Measurements from ENCODE around the gene DENND1C. TPM values are rescaled to one million over a fixed set of nuclear protein-coding genes. Genes with fewer than 3 reads are reported as not detected.

DENND1C gene
- polyA plus RNA-seq, 3 donors, result 11.2 to 60.2 (median 20.5) TPM

GRCh38 chr19:6483235-6483634 is 1.6 kb upstream of the DENND1C start:
- no peak overlapping the region for H2AFZ ChIP-seq (ENCODE audit: insufficient read depth, low read depth, low read length, poor library complexity, severe bottlenecking)

GRCh38 chr19:6482343-6482686 is 728 bp upstream of the DENND1C start:
- Mint-ChIP-seq H3K27me3 (ENCODE audit: low read depth in 3 of 3) (peaks cover 0 to 7% (median 3%) of the 10 kb centered on the region in 3 donors), H3K36me3 (peaks cover 7 to 17% of the 10 kb centered on the region in 2 donors), H3K27ac (peak overlapping the region in 5 of 7 donors; percentile 83 to 99 (median 96)), H3K9me3 (peaks cover 0 to 2% (median 0%) of the 10 kb centered on the region in 7 donors), H3K4me3 (peak overlapping the region; percentile 96 to 99), H3K4me1 (peaks cover 27% of the 10 kb centered on the region)
- Histone ChIP-seq H3K36me3 (replicated peaks in 1 of 2; ENCODE audit: control insufficient read depth in 1 of 2, insufficient read depth in 2 of 2, low read length in 2 of 2) (peaks cover 6 to 15% of the 10 kb centered on the region in 2 donors), H3K4me2 (replicated peaks; ENCODE audit: extremely low read depth, low read length, poor library complexity, severe bottlenecking) (peak overlapping the region; percentile 90), H3K4me3 (replicated peaks in 1 of 3; ENCODE audit: low read depth in 2 of 3, low read length in 3 of 3) (peak overlapping the region in 2 of 3 experiments; percentile 89 to 95), H3K79me2 (ENCODE audit: insufficient read depth, low read length) (peaks cover 13% of the 10 kb centered on the region), H3K27me3 (ENCODE audit: control insufficient read depth in 2 of 2, insufficient read depth in 2 of 2, low read length in 2 of 2) (no peaks in the 10 kb centered on the region), H2AFZ (ENCODE audit: insufficient read depth, low read depth, low read length, poor library complexity, severe bottlenecking) (peak overlapping the region; percentile 95), H3K27ac (ENCODE audit: low read depth in 1 of 2, low read length in 2 of 2) (peak overlapping the region; percentile 82 to 98), H4K20me1 (ENCODE audit: insufficient read depth, low read length) (no peaks in the 10 kb centered on the region), H3K9ac (ENCODE audit: insufficient read depth, low read length, poor library complexity, severe bottlenecking) (peak overlapping the region; percentile 95), H3K4me1 (ENCODE audit: control insufficient read depth in 1 of 2, insufficient read depth in 2 of 2, low read length in 2 of 2) (peaks cover 15 to 21% of the 10 kb centered on the region in 2 donors), H3K9me3 (replicated peaks in 1 of 2; ENCODE audit: control insufficient read depth in 1 of 2, insufficient read depth in 1 of 2, low read length in 2 of 2) (no peaks in the 10 kb centered on the region)
- intact Hi-C loops (cut with micrococcal nuclease), result no loop called here
- no peak for DNase-seq
- 100% methylated on average over 4 of the region's 8 CpGs for WGBS (ENCODE audit: insufficient coverage)
- no peak for TF ChIP-seq CTCF (IDR thresholded peaks at IDR 0.05)

More at GRCh38 chr19:6483235-6483634, 1.6 kb upstream of the DENND1C start:
- Histone ChIP-seq H3K27me3 (ENCODE audit: control insufficient read depth in 2 of 2, insufficient read depth in 2 of 2, low read length in 2 of 2) (no peaks in the 10 kb centered on the region), H3K79me2 (ENCODE audit: insufficient read depth, low read length) (peaks cover 13% of the 10 kb centered on the region), H3K4me3 (replicated peaks in 1 of 3; ENCODE audit: low read depth in 2 of 3, low read length in 3 of 3) (no peak overlapping the region), H3K4me1 (ENCODE audit: control insufficient read depth in 1 of 2, insufficient read depth in 2 of 2, low read length in 2 of 2) (peaks cover 15 to 21% of the 10 kb centered on the region in 2 donors), H4K20me1 (ENCODE audit: insufficient read depth, low read length) (no peaks in the 10 kb centered on the region), H3K9ac (ENCODE audit: insufficient read depth, low read length, poor library complexity, severe bottlenecking) (no peak overlapping the region), H3K27ac (ENCODE audit: low read depth in 1 of 2, low read length in 2 of 2) (no peak overlapping the region), H3K4me2 (replicated peaks; ENCODE audit: extremely low read depth, low read length, poor library complexity, severe bottlenecking) (no peak overlapping the region), H3K36me3 (replicated peaks in 1 of 2; ENCODE audit: control insufficient read depth in 1 of 2, insufficient read depth in 2 of 2, low read length in 2 of 2) (peaks cover 6 to 14% of the 10 kb centered on the region in 2 donors), H3K9me3 (replicated peaks in 1 of 2; ENCODE audit: control insufficient read depth in 1 of 2, insufficient read depth in 1 of 2, low read length in 2 of 2) (no peaks in the 10 kb centered on the region)
- H3K27ac Mint-ChIP-seq, result no peak overlapping the region
- H3K4me1 Mint-ChIP-seq, result peaks cover 27% of the 10 kb centered on the region
- peaks cover 0 to 7% (median 3%) of the 10 kb centered on the region in 3 donors for H3K27me3 Mint-ChIP-seq (ENCODE audit: low read depth in 3 of 3)
- peaks cover 0 to 5% (median 0%) of the 10 kb centered on the region in 7 donors for H3K9me3 Mint-ChIP-seq
- intact Hi-C loops (cut with micrococcal nuclease), result no loop called here
- 93% methylated on average over 3 of the region's 3 CpGs for WGBS (ENCODE audit: insufficient coverage)
- no peak for DNase-seq
- TF ChIP-seq CTCF (IDR thresholded peaks at IDR 0.05), result no peak
- peaks cover 5 to 11% of the 10 kb centered on the region in 2 donors for H3K36me3 Mint-ChIP-seq
- H3K4me3 Mint-ChIP-seq, result no peak overlapping the region

Data from CD14-positive monocyte (primary cell).